GM23248 (cell line): ENCODE results near the gene PTPRN2. TPM values are rescaled to one million over a fixed set of nuclear protein-coding genes. Genes with fewer than 3 reads are reported as not detected.

ENCODE experiments used
- DNase-seq: peaks from one replicate; pipeline ENCODE4 v3.0.0-alpha.2; 2015
- H2AFZ ChIP-seq: fragments of 200-600 bp; sonication (generic); 2 replicates; pipeline ENCODE4 v1.6.1; 2016; ENCODE audit warnings: antibody characterized with exemption
- H3F3A ChIP-seq: fragments of 200-600 bp; sonication (generic); 2 replicates; pipeline ENCODE4 v1.6.1; 2016; ENCODE audit warnings: mild to moderate bottlenecking, antibody characterized with exemption, mixed run types; ENCODE audit not compliant: insufficient read depth
- H3K27ac ChIP-seq: fragments of 200-600 bp; sonication (generic); 2 replicates; pipeline ENCODE4 v1.5.1; 2016; ENCODE audit warnings: mild to moderate bottlenecking
- H3K27me3 ChIP-seq: fragments of 200-600 bp; sonication (generic); replicated peaks from 2 replicates; pipeline ENCODE4 v1.6.1; 2016; ENCODE audit warnings: mild to moderate bottlenecking; ENCODE audit not compliant: insufficient read depth
- H3K36me3 ChIP-seq: fragments of 200-600 bp; sonication (generic); 2 replicates; pipeline ENCODE4 v1.6.1; 2016; ENCODE audit warnings: low read depth, mild to moderate bottlenecking
- H3K4me1 ChIP-seq: fragments of 200-600 bp; sonication (generic); 2 replicates; pipeline ENCODE4 v1.6.1; 2016; ENCODE audit warnings: mild to moderate bottlenecking; ENCODE audit not compliant: insufficient read depth
- H3K4me2 ChIP-seq: fragments of 200-600 bp; sonication (generic); one replicate; pipeline ENCODE4 v1.6.1; 2016; ENCODE audit warnings: mild to moderate bottlenecking; ENCODE audit not compliant: unreplicated experiment
- H3K4me3 ChIP-seq: fragments of 200-600 bp; sonication (generic); 2 replicates; pipeline ENCODE4 v1.5.1; 2016; ENCODE audit warnings: mild to moderate bottlenecking
- H3K79me2 ChIP-seq: fragments of 200-600 bp; sonication (generic); 2 replicates; pipeline ENCODE4 v1.6.1; 2016; ENCODE audit warnings: mild to moderate bottlenecking; ENCODE audit not compliant: insufficient read depth
- H3K9ac ChIP-seq: fragments of 200-600 bp; sonication (generic); 2 replicates; pipeline ENCODE4 v1.6.1; 2016; ENCODE audit warnings: mild to moderate bottlenecking
- H3K9me2 ChIP-seq: fragments of 200-600 bp; sonication (generic); 2 replicates; pipeline ENCODE4 v1.6.1; 2016; ENCODE audit warnings: mixed run types, mild to moderate bottlenecking, moderate library complexity; ENCODE audit not compliant: insufficient read depth
- H3K9me3 ChIP-seq: fragments of 200-600 bp; sonication (generic); one replicate; pipeline ENCODE4 v1.6.1; 2017; ENCODE audit warnings: low read depth
- H4K20me1 ChIP-seq: fragments of 200-600 bp; sonication (generic); 2 replicates; pipeline ENCODE4 v1.6.0; 2016; ENCODE audit not compliant: insufficient read depth
- EZH2 ChIP-seq: fragments of 200-600 bp; sonication (generic); IDR thresholded peaks from 2 replicates; pipeline ENCODE4 v1.6.1; 2018; ENCODE audit warnings: antibody characterized with exemption, mild to moderate bottlenecking; ENCODE audit not compliant: insufficient read depth, poor library complexity, severe bottlenecking
- EZH2phosphoT487 ChIP-seq: fragments of 200-600 bp; sonication (generic); IDR thresholded peaks from 2 replicates; pipeline ENCODE4 v1.6.1; 2018; ENCODE audit warnings: antibody characterized with exemption, moderate library complexity, mild to moderate bottlenecking, low read depth; ENCODE audit not compliant: insufficient read depth
- WGBS, 2 experiments: methylation state at CpG; one replicate each; pipeline ENCODE4 v1.1.6; 2015 to 2017; ENCODE audit warnings: low lambda C conversion rate in 2 of 2, low coverage in 1 of 2; ENCODE audit errors: missing lambda C conversion rate in 2 of 2; 5-methylcytosine and 5-hydroxymethylcytosine counted together
- in situ Hi-C: fragments of 300-500 bp; cut with MboI; formaldehyde crosslinking; loops from 2 replicates; pipeline ENCODE4 v1.15.0; 2020
- polyA plus RNA-seq: library from polyadenylated mRNA; unstranded; fragments of >200 nt; fragmentation: Nextera tagmentation; extraction: Ambion mirVana; gene quantifications from 2 replicates; pipeline ENCODE4 v1.2.1, GENCODE V29; 2016
- total RNA-seq: library from RNA; depleted of rRNA; stranded (reverse); fragments of >200 nt; shearing (Covaris generic); gene quantifications from 2 replicates; pipeline ENCODE4 v1.2.3, GENCODE V29; 2014

Gene PTPRN2
- total and polyA plus RNA-seq, 2 experiments from 2014 or later = 0.13 TPM; not detected in 1

DNA sequence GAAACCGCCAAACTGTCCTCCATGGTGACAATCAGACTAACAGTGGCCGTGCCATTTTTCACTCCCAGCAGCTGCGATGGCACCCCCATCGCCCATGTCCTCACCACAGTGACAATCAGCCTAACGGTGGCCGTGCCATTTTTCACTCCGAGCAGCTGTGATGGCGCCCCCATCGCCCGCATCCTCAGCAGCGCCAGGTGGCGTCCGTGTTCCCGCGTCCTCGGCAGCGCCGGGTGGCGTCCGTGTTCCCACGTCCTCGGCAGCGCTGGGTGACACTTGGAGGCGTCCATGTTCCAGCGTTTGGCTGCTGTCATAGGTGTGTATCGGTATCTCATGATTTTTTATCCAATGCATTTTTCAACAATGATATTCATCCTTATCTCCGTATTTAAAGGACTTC, 267.3 kb downstream of the PTPRN2 start:
- TF ChIP-seq EZH2phosphoT487 = no peak
- no peak for TF ChIP-seq EZH2
- H3K9me3 ChIP-seq = no peaks in the 10 kb centered on the region
- H3K4me1 ChIP-seq = no peaks in the 10 kb centered on the region
- H3K4me2 ChIP-seq = no peak overlapping the region
- H3K79me2 ChIP-seq = no peaks in the 10 kb centered on the region
- no peaks in the 10 kb centered on the region for H3K36me3 ChIP-seq
- H3K4me3 ChIP-seq = no peak overlapping the region
- 61 to 67% methylated on average over 26 of the region's 27 CpGs for WGBS, 2 experiments
- H3K27ac ChIP-seq = no peak overlapping the region
- in situ Hi-C loops = no loop called here
- H3F3A ChIP-seq = no peaks in the 10 kb centered on the region
- no peak for DNase-seq
- H4K20me1 ChIP-seq = no peaks in the 10 kb centered on the region
- no peaks in the 10 kb centered on the region for H3K9me2 ChIP-seq
- H2AFZ ChIP-seq = no peak overlapping the region
- H3K9ac ChIP-seq = no peak overlapping the region
- H3K27me3 ChIP-seq = no peaks in the 10 kb centered on the region

DNA sequence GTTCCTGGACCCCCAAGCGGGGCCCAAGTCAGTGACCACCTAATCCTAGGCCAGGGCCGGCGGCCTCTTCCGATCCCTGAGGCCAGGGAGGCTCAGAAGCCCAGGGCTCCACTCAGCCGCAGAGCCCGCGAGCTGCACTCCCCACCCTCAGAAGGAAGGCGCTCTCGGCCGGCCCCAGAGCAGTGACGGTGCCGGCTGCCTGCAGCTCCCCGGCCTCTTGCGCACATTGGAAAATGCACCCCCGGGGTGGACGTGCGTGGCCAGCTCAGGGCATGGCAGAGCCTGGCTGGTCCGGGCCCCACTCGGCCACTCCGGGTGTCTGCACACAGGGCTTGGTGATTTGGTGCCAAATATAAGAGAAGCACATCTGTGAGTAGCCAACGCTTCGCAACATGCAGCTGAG, 269.1 kb downstream of the PTPRN2 start:
- no peak overlapping the region for H3K4me3 ChIP-seq
- H3K27me3 ChIP-seq = no peaks in the 10 kb centered on the region
- H4K20me1 ChIP-seq = no peaks in the 10 kb centered on the region
- no peaks in the 10 kb centered on the region for H3K79me2 ChIP-seq
- H3K36me3 ChIP-seq = no peaks in the 10 kb centered on the region
- H2AFZ ChIP-seq = no peak overlapping the region
- no peak overlapping the region for H3K4me2 ChIP-seq
- H3F3A ChIP-seq = no peaks in the 10 kb centered on the region
- no peak overlapping the region for H3K9ac ChIP-seq
- TF ChIP-seq EZH2phosphoT487 (no peak), EZH2 (no peak)
- in situ Hi-C loops = no loop called here
- H3K4me1 ChIP-seq = no peaks in the 10 kb centered on the region
- DNase-seq = no peak
- H3K27ac ChIP-seq = no peak overlapping the region
- no peaks in the 10 kb centered on the region for H3K9me2 ChIP-seq
- 49% methylated on average over 20 of the region's 22 CpGs for WGBS, 2 experiments
- H3K9me3 ChIP-seq = no peaks in the 10 kb centered on the region

DNA sequence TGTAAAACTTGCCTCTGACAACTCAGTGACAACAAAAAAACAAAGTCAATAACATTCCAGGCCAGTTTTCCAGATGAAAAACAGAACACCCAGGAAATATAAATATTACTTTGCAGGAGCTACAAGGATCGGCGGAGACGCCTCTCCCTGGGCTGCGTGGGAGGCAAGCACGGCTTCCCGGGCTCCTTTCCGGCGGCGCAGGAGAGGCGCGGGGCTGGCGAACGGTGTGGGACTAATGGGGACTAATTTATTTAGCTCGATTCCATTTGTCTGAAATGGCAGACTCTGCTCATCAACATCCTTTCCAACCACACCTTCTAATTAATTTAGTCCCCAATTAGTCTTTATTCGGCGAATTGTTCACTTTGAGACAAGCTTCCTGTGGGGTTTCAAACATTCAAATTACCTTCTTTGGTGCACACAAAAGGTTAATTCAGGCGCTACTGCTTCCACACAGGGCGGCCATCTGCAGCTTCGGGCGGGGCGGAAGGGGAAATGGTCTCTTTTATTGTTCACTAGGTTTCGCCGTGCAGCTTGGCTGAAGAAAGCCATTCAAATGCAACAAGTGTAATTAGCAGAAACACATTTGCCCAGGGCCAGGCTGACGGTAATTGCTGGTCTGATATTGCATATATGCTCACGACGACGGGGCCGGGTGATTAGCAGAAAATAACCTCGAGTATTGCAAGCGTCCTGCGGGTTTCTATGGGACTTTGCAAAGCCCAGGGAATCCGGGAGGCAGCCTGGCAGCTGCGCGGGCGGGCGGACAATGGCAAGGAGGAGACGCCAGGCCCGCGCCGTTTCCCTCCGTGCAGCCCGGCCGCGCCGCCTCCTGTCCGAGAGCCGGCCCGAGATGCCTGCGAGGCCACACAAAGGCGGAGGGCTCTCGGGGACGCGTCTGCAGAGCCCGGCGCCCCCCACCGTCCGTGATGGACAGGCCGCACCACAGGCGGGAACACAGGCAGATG, 270.1 kb downstream of the PTPRN2 start:
- H2AFZ ChIP-seq = no peak overlapping the region

DNA sequence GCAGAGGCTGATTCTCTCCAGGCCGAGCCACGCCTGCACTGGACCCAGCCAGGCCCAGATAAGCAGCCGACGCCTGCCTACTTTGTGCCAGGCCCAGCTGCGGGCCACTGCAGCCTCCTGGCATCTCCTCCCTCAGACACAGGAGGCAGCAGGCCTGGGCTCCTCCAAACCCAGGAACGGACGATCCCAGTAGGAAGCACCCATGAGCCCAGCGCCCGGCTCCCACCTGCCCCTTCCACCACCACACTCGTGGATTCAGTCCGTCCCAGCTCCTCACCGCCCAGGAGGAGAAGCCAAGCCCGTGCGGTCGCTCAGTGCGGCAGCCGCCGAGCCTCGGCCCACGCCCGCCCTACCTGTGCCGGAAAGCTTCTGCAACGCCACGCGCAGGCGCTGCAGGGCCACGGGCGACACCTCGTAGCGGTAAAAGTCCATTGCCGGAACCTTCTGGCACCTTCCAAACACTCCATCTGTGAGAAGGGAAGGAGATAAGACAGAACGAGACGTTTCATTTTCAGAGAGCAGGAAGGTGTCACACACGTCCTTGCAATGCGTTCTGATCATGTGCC, 271.1 kb downstream of the PTPRN2 start:
- no peak overlapping the region for H3K27ac ChIP-seq
- TF ChIP-seq EZH2phosphoT487 (no peak), EZH2 (no peak)
- in situ Hi-C loops = no loop called here
- DNase-seq = no peak
- H3K79me2 ChIP-seq = no peaks in the 10 kb centered on the region
- WGBS, 2 experiments = 66 to 67% methylated on average over 23 to 35 of the region's 35 CpGs
- H3K9me3 ChIP-seq = no peaks in the 10 kb centered on the region
- no peak overlapping the region for H3K4me3 ChIP-seq
- no peak overlapping the region for H3K9ac ChIP-seq
- no peaks in the 10 kb centered on the region for H3K9me2 ChIP-seq
- H3F3A ChIP-seq = no peaks in the 10 kb centered on the region
- H3K4me1 ChIP-seq = no peaks in the 10 kb centered on the region
- H3K27me3 ChIP-seq = no peaks in the 10 kb centered on the region
- no peaks in the 10 kb centered on the region for H3K36me3 ChIP-seq
- no peak overlapping the region for H2AFZ ChIP-seq
- no peaks in the 10 kb centered on the region for H4K20me1 ChIP-seq
- no peak overlapping the region for H3K4me2 ChIP-seq

More for the DNA sequence above, 270.1 kb downstream of the PTPRN2 start:
- no peaks in the 10 kb centered on the region for H3K9me3 ChIP-seq
- H3K4me1 ChIP-seq = no peaks in the 10 kb centered on the region
- no peak for DNase-seq
- H3K27ac ChIP-seq = no peak overlapping the region
- no peaks in the 10 kb centered on the region for H3K79me2 ChIP-seq
- WGBS, 2 experiments = 25 to 30% methylated on average over 56 to 59 of the region's 59 CpGs
- TF ChIP-seq EZH2 = no peak
- TF ChIP-seq EZH2phosphoT487 = no peak
- H3K4me2 ChIP-seq = no peak overlapping the region
- H3K36me3 ChIP-seq = no peaks in the 10 kb centered on the region
- in situ Hi-C loops = no loop called here
- H3F3A ChIP-seq = no peaks in the 10 kb centered on the region
- no peaks in the 10 kb centered on the region for H3K9me2 ChIP-seq
- no peaks in the 10 kb centered on the region for H3K27me3 ChIP-seq
- no peaks in the 10 kb centered on the region for H4K20me1 ChIP-seq
- no peak overlapping the region for H3K4me3 ChIP-seq
- H3K9ac ChIP-seq = no peak overlapping the region
